GM21526 (cell line): Measurements from ENCODE around the gene PAX9.

Experiments used
- ATAC-seq: cut with Tn5 transposase; IDR thresholded peaks from one replicate; pipeline ENCODE4 v1.9.1; 2021; ENCODE audit warnings: moderate library complexity; ENCODE audit not compliant: unreplicated experiment, low FRiP score

Gene PAX9

DNA sequence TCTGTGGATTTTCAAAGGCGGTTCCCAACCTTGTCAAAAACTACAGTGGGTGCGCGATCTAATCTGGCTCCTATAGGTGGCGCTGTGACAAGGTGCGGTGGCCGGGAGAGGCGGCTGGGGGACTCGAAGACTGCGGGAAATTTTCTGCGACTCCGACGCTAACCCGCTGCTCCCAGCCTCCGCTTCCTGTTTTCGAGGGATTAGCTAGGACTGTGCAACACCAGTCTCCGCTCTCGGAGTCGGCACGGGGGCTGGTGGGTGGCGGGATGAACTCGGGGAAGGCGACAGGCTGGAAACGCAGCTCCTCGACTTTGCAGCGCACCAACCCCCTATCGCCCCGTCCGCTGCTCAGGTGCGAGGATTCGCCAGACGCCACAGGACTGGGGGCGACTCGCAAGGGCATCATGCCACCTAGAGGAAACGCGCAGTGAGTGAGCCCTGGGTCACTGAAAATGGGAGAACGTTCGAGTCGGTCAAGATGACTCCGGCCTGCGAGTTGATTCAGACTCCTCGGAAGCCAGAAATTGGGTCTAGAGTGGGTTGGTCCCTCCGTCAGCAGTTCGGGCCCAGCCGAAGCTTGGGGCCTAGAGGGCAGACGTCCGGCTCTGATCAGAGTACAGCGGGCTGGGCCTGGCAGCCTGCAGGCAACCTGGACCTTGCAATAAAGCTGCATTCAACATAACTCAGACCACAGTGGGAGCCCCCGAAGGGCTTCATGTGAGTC lies 5.5 kb upstream of the PAX9 start:
- no peak for ATAC-seq

DNA sequence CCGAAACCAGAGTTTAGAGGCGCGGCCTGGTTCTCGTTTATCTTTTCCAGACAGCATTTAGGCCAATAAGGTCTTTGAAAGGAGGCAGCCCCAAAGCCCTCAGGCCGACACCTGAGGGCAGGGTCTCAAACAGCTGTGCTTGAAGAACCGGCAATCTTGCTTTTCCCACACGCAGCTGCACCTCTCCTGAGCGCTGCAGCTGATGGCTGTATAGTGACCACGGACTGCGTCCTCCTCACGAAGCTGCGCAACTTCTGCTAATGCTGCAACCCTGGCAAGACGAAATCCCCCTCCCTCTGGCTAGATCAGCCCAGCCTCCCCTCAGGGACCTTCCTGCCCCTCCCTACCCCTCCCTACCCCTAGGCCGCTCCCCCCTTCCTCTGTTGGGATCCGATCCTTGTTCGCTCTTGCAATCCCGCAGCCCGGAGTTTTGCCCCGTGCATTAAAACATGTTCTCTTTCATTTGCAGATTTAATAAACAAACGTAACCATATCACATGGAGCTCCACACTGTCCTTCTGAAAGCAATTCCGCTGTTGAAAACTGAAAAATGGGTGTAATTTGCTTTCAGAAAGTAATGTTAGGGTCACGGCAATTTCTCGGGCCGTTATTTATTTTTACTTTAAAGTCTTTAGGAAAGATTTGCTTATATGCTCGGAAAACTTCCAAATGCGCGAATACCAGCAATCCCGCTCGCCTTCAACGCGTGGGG lies 4.8 kb upstream of the PAX9 start:
- no peak for ATAC-seq

DNA sequence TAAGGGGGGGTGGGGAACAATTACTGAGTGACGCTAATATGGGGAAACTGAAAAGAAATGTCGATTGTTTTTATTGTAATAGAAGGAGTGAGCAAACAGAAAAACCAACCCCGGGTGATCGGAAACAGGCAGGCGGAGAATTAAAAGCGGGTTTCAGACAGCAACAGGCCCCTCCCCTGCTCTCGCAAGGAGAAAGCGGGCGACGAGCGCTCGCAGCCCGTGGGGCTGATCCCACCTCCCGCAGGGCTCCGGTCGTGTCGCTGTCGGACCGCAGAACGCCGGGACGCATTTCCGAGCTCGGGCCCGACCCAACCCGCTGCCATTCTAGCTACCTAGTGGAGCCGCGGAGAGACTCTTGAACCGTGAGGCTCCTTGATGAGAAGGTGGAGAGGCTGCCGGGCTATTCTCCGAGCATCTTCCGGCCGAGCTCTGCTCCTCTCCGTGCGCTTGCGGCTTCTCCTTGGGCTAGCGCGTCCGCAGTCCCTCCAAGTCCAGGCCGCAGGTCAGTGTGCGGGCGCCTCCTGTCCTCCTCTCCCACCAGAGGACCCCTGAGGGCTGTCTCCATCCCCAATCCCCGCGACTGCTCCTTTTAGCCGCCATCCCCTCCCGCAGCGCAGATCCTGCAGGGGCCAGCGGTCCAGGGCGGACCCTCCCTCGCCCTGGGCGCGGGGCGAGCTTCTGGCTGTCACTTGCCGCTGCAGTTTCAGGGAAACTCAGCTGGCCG lies 4.1 kb upstream of the PAX9 start:
- ATAC-seq, result no peak

DNA sequence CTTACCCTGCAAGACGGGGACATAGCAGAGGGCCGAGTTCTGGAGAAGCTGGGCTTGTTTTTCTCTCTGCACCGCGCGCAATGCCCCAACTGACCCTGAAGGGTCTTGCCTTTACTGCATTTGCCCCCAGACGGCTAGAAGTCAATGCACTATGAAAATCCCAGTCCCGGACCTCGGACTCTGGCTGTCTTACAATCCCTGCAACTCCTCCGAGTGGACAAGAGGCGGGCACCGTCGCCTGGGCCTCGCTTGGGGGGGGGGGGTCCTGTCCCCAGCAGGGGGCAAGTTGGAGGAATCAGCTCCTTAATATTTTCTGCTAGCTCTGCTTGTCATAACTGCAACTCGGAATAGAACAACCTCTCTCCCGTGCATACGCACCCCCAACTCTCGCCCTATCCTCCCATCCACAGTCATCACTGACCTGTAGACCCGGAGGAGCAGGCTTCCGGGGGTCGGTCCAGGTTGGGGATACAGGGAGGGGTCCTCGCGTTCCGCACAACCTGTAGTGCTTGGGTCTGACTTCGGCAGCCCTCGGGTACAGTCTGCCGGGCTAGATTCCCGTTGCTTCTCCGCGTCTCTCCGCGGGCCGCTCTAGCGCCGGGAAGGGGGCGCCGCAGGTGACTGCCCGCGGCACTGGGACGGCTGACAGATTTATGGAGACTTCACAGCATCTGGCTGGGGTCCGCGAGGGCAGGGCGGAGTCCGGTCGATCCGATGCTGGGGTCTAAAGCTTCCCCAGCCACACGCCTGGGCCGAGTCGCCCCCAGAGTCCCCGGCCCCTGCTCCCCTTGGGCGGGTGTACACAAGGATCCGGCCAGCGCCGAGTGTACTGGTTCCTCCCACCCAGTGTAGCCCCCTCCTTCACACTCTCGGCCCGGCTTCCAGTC lies 3.3 kb upstream of the PAX9 start:
- ATAC-seq, result no peak

DNA sequence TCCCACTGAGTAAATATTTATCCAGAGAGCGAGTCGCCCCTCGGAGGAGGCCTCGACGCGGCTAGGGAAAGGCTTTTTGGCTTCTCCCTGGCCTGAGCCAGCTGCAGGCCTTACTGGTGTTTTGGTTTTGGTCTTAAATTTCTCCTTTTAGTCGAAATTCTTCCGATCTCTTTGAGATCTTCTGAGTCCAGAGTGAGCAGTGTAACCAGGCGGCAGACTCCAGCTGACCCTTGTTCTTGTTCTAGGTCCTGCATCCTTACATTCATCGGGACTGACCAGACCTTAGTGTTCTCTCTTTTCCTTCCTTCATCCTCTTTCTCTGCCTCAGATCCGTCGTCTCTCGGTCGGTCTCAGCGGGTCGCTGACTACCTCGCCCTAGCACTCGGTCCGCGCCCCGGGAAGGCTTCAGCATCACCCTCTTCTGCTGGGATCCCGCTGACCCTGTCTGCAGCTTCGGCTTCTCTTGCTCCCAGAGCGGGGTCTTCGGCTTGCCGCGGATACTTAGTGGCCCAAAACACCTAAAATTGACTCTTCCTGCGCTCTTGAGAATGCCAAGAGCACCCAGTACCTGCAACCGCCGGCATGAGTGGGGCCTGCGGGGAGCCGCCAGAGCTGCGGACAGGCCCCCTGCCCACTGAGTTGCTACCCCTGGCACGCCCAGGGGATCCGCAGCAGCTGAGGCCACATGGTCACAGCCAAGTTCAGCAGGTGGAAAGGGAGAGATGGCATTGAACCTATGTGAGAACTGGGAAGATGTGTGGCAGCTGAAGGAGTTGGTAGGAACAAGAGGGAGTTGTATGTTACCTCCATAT lies 2.4 kb upstream of the PAX9 start:
- ATAC-seq, result no peak

DNA sequence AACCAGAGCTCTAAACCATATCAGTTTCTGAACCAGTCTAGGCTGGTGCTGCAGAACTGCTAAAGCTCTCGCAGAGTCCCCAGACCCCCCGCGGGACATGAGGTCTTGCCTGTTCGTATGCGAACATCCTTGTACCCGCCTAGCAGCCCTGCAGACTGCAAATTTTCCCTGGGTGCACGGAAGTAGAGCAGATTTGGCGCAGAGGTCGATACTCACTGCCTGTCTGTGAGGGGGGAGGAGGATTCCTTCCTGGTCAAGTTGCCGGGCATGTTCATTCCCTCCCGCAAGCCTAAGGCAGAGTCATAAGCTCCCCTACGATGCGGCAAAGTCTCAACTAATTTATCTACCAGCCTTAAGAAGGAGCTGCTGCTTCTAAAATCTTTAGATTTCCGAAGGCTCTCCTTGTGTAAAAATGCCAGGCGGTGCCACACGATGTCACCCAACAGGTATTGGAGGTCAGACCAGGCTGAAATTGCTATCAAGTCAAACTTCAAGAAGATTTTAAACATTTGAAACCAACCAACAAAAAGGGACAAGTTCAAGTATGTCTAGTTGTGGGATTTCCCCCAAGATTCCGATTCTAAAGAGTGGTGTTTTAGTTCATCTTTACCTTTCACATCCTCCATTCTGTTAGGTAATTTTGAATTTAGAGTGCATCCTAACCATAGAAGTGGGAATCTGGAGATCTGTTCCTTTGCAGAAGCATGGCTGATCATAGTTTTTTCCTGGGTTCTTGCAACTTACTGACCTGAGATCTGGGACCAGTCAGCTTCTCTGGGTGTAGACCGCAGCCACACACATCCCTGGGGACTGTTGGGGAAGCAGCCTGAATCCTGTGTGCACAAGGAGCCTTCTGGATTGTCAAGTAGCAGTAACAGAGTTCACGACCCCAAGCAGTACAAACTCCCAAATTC lies 1.6 kb upstream of the PAX9 start:
- ATAC-seq, result no peak

DNA sequence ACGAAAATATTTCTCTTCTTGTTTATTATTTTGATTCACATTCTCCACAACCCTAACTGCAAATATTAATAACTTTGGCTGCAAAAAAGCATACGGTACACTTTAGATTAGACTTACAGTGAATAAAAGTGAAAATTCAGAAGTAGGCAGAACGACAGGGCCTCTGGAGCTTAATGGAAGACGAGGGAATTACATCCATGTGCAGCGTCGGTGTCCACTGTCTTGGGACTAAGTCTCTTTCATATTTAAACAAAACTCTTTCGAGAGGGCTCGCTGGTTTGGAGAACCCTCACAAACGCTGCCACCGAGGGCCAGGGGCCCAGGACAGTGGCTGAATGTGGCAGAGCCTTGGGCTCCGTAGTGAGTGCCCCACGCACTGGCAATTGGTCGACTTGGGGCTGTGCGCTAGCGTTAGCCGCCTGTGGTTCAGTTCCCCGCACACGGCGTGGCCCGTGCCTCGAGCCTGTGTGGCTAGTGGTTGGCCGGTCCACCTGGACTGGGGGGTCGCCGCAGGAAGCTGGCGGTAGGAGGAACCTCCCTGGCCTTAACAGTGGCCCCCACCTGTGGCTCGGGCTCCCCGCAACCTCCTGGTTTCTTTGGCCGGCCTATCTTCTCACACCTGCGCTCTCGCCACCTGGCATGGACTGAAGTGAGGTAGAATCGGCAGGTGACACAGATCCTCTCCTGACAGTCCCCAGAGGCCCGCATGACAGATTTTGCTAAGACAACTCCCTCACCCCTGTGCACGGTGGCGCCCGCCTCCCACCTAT lies 739 bp upstream of the PAX9 start:
- ATAC-seq, result peak; percentile 23

DNA sequence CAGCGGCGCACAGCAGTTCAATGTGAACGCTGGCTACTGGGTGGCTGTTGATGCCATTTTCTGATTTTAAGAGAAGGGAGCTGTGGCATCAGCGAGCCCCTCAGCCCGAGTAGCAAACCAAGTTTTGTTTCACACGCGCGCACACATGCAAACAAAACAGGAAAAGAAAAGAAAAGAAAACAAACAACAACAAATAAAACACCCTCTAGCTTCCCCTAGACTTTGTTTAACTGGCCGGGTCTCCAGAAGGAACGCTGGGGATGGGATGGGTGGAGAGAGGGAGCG lies 540 bp downstream of the PAX9 start:
- ATAC-seq, result no peak

DNA sequence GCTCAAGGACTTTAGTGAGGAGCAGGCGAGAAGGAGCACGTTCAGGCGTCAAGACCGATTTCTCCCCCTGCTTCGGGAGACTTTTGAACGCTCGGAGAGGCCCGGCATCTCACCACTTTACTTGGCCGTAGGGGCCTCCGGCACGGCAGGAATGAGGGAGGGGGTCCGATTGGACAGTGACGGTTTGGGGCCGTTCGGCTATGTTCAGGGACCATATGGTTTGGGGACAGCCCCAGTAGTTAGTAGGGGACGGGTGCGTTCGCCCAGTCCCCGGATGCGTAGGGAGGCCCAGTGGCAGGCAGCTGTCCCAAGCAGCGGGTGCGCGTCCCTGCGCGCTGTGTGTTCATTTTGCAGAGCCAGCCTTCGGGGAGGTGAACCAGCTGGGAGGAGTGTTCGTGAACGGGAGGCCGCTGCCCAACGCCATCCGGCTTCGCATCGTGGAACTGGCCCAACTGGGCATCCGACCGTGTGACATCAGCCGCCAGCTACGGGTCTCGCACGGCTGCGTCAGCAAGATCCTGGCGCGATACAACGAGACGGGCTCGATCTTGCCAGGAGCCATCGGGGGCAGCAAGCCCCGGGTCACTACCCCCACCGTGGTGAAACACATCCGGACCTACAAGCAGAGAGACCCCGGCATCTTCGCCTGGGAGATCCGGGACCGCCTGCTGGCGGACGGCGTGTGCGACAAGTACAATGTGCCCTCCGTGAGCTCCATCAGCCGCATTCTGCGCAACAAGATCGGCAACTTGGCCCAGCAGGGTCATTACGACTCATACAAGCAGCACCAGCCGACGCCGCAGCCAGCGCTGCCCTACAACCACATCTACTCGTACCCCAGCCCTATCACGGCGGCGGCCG lies 1.1 kb downstream of the PAX9 start:
- ATAC-seq, result no peak

DNA sequence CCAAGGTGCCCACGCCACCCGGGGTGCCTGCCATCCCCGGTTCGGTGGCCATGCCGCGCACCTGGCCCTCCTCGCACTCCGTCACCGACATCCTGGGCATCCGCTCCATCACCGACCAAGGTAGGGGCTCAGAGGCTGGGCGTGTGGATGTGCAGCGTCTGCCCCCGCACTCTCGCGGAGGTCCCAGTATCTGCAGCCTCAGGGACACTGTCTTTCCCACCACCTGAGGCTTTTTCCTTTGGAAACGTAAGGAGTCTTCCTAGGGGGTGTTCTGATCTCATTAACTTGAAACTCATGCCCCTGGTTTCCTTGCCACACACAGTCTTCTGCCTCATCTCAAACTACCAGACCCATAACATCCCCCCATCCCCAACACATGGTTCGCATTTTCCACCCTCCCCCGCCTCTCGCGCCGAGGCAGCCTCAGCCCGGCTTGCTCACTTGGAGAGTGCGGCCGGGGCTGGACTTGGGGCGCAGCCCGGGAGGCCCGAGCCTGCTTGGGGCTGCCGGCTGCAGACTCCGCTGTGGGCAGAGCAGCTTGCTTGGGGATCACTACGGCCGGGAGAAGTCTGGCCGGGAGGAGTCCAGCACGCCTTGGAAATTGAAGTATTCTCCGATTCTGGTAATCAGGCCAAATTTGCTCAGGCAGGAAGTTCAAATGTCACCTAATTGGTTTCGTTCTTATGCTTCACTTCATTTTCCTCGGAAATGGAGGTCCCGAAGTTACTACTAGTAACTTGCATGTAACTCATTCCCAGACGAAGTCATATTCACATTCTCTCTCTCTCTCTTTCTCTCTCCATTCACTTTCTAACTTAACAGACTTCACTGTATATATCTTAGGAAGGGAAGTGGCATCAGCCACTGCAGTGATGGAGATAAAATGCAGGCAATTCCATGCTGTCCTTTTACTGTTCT lies 2.0 kb downstream of the PAX9 start:
- no peak for ATAC-seq

DNA sequence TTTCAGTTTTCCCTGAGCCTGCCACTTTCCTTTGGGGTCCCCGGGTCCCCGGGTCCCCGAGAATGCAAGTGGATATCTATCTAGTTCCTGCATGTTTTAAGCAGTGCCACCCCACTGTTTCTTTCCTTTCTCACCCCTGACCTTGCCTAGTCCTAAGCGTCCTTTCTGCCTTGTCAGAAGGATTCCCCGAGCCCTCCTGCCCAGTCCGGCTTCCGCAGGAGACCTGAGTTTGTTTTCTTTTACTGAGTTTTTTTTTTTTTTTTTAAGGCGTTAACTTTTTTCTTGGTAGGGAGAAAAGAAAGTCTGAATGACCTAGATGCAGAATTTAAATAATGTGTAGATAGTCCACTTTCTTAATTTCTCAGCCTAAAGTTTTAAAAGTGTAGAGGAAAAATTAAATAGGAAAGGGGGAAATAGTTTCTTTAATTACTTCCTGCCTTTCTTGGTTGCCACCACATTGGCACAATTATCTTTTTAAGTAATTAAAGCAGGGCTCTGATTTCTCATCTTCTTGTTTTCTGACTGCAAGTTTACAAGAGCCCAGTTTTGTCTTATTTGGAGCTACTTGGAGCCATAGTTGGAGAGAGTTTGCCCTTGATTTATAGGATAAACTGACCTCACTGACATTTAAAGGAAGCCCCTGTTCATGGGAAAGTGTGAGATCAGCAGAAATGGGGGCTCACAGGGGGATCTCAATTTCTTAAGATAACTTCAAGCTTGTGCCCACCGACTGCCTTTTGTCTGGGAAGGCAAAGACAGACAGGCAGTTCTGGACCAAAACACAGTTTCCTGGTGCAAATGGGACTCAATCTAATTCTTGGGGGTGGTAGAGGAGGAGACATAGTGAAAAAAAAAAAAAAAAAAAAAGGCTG lies 2.9 kb downstream of the PAX9 start:
- ATAC-seq, result no peak

DNA sequence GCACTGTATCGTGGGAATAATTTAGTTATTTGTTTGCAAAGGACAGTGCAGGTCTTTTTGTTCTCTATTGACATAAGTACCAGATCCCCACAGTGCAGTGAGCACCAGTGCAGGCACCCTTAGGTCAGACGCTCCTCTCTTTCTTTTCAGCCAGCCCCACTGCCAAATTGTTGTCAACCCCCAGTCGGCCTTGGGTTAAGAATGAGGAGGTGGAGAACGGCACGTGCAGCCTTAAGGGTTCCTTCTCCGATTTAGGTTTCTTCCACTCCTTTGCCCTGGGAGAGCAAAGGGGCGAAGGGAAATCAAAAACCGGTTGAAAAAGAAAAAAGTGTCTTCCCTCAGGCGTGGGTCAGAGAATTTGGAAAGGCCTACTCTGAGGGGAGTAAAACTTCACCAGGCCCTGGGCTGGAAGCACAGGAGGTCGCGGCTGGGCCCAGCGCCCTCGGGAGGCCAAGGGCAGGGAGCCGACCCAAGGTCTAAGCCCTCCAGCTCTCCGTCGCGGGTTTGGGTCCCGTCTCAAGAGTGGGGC lies 4.3 kb downstream of the PAX9 start:
- no peak for ATAC-seq

DNA sequence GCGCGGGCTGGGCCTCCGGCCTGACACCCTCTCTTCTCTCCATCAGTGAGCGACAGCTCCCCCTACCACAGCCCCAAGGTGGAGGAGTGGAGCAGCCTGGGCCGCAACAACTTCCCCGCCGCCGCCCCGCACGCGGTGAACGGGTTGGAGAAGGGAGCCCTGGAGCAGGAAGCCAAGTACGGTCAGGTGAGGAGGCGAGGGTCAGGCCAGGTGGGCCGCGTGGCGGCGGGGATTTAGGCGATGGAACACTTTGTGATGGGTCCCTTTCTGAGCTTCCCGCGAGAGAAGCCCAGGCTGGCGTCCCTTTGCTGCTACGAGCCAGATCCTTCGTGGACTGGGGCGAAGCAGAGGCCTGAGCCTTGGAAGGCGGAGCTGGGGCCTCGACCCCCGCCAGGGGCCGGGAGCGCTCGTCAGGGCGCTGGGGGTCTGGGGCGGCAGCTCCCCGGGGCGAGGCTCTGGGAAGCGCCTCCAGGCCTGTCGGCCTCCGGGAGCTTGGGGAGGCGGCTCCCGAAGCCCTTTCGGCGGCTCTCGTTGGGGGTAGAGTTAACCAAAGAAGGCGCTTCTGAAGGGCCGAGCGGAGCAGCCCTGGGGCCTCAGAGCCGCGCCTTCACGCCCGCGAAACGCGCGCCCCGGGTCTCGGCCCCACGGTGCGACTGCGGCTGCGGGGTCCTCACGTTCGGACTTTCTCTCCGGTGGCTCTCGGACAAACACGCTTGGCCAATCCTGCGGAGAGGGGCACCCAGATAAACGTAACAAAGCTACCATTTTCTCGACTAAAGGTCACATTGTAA lies 5.0 kb downstream of the PAX9 start:
- ATAC-seq, result no peak

DNA sequence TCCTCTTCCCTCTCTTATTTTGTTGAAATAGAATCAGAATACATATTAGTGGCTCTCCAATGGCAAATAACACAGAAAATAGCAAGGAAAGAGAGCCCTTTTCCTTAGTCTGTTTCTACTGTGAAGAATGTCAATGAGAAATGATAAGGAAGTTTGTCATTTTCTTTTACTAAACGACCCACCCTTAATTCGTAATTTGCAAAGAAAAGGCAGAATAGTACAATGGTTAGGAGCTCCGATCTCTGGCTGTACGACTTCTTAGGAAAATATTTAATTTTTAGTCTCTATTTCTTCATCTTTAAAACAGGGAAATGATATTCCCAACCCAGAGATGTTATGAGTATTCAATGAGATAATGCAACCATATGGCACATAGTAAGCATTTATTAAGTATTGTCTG lies 6.0 kb downstream of the PAX9 start:
- no peak for ATAC-seq
